NCI-H146 treated with DMSO at 0.1 percent for 48 hours (cell line): ENCODE data around the gene TMEM179.
A peak's percentile ranks its signal among the peaks of the same experiment; 100 is the strongest.

ENCODE experiments used
- DNase-seq: peaks from one replicate; lab custom pipeline; 2025; ENCODE audit not compliant: unreplicated experiment; lab: John Stamatoyannopoulos, UW

TMEM179 gene

DNA sequence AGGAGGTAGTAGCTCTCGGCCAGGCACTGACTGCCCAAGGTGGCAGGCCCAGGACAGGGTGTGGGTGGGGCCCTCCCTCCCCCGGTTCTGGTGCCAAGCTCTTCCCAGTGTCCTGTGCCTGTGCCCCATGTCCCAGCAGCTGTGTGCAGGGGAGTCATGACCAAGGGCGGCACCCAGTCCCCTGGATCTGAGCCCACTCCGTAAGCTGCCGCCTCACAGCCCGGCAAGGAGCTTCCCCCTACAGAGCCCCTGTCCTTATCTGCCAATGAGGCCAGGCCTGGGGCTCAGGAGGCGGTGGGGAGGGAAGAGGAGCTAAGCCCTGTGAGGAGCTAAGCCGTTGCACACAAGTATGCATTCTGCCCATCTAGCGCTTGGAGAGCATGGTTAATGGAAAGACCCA, 30.6 kb downstream of the TMEM179 start:
- DNase-seq = no peak

DNA sequence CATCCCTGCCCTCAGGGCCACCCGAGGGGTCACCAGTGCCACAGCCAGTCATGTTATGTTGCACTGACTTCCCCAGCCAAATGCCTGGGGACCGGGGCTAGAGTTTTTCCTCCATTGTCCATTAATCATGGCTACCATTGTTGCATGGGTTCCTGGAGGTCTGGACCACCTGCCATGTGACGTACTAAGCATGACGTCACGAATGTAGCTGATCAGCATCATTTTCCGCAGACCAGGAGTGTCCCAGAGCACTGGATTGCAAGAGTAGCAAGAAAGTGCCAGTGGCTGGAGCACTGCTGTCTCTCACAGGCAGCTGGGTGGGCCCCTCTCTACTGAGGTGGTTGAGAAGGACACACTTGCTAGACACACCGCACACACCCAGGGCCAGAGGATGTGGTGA, 31.9 kb downstream of the TMEM179 start:
- DNase-seq = no peak

DNA sequence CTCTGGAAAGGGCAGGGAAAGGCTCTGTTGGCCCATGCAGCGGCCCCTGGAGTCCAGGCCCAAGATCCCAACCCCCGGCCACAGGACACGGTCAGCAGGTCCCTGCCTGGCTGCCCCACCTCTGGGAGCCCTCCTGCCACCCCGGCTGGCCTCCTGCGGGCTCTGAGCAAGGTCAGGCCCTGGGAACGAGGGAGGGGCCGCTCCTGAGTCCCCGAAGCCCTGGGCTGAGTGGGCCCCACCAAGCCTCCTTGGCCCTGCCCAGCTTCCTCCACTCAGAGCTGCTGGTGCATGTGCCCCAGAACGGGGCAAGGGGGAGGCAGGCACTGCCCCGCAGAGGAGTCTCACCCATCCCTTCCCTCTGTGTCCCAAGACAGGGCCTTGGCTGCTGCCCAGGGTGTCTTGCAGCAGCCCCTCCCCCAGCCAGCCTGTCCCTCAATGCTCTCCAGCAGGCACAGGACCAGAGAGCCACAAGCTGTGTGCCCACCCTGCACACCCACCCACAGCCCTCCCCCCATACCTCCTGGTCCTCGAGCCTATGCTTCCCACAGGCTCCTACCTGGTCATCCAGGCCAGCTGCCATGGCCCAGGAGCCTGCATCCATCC, 32.4 kb downstream of the TMEM179 start:
- no peak for DNase-seq

- no peak for DNase-seq
Measured at GRCh38 chr14:104571246-104571645, 33.3 kb downstream of the TMEM179 start.

DNA sequence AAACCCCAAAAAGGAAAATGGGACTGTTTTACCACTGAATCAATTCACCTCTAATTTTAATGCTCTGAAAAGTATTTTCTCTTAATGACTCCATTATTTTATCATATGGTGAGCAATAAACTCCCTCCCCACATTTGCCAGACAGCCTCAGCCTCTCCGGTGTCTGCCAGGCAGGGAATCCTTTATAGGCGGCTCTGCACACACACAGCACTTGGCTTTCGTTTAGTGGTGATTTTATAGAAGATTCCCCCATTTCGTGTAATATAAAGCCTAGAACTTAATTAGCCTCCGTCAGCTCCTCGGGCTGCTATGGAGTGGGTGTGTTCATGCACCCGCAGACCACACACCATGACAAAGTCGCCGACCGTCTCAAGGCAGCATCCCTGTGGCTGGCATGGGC, 35.1 kb downstream of the TMEM179 start:
- no peak for DNase-seq

- no peak for DNase-seq
Measured at GRCh38 chr14:104568620-104569019, 36.0 kb downstream of the TMEM179 start.

DNA sequence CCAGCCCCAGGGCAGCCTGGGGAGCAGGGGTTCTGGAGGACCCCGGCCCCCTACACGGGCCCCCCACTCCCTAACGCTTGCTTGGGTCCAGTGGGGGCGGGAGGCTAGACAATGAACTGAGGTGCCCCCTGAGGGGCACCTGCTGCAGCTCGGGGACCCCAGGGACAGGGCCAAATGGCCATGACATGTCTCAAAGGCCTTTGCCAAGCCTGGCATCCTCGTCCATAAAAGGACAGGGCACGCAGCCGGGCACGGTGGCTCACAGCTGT, 36.7 kb downstream of the TMEM179 start:
- DNase-seq = no peak

- DNase-seq = no peak
Measured at GRCh38 chr14:104567141-104567956, 37.2 kb downstream of the TMEM179 start.

- DNase-seq = no peak
Measured at GRCh38 chr14:104564744-104565679, 39.6 kb downstream of the TMEM179 start.

DNA sequence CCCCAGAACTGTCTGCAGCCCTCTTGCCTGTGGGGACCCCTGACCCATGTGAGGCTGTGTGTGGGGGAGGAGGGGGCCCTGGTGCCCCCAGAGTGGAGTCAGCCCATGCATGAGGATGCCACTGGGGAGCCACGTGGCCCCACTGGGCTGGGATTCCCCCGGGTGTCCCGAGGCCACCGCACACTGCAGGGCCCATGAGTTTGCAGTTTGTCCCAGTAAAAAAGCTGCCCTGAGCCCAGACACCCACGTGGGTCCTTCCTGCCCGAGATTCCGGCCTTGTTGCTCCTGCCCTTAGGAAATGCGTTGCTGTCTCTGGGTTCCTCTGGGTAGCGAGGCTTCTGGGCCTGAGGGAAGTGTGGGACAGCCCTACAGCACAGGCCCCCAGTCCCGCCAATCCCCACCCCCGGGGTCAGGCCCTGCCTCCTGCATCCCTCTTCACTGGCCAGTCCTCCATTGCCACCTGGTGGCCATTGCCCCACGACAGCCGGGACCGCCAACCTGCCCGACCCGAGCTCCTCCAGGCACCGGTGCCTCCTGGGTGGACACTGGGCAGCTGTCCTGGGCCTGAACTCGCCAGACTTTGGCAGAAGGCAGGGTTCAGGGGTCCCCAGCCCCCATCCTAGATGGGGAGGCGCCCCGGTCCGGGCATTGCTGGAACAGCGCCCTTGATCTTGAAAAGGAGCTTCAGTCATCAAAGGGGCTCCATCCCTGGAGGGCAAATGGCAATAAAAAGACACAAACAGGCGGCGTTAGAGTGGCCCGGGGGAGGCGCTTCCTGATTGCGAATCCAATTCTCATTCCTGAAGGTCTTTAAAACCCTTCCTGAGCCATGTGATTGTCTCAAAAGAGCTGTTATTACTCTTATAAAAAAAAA, 40.6 kb downstream of the TMEM179 start:
- peak; percentile 8 for DNase-seq

DNA sequence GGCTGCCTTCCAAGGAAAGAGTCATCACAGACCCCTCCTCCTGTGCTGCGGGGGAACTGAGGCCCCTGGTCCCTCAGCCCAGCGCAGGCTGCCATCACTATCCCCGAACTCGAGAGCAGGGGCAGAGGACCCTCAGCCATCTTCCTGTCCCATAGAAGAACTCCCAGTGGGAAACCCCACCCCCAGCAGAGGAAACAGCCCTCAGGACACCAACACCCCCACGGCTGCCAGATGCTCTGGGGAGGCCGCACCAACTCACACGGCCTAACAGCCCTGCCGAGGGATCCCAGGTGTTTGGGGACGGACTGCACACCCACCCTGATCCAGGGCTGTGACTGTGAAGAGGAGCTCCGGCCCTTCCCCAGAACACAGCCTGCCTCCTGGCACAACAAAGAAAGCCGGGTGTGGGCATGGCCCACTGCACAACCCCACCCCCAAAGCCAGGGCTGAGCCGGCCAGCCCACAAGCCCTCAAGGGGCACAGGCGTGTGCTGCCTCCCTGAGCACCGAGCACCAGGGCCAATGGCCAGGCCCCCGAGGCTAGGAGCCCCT, 41.3 kb downstream of the TMEM179 start:
- DNase-seq = no peak

DNA sequence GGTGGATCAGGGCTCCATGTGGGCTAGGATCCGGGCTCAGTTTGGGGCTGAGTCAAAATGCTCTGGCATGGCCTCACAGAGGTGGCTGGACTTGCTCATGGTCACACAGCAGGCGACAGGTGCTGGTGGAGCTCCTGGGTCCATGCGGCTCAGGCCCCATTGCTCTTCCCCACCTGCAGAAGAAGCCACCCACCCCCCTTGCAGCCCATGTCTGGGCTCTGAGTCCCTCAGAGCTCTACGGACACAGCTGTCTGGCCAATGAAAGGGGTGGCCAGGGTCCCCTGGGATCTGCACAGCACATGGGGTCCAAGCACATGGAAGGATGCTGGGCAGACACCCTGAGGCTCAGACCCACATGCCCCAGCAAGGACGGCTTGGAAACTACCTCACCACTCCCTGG, 42.0 kb downstream of the TMEM179 start:
- no peak for DNase-seq

DNA sequence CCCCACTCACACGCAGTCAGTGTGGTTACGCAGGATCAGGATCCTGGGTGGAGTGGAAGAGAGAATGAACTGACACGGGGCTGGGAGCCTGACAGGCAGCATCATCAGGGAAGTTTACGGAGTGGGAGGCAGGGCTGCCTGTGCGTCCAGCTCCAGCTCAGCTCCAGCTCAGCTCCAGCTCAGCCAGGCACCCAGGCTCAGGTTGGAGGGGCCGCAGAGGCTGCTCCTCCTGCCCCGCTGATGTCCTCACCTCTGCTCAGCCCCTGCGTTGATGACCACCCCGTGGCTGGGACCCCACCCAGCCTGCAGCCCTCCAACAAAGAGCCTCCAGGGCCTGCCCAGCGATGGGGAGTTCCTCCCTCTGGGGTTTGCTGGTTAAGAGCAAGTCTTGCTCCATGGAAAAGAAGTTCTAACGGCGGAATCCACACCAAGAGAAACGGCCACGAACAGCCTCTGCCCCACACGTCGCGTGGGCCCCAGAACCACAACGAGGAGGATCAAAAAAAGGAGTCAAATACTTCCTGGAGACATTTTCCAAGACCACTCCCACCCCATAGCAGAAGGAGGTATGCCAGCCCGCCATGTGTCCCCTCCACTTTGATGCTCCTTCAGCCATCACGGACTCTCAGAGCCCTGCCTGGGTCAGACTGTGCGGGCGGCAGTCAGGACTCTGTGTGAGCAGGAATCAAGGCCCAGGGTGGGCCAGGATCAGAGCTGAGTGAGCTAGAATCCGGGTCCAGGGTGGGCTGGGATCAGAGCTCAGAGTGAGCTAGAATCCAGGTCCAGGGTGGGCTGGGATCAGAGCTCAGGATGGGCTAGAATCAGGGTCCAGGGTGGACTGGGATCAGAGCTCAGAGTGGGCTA, 42.7 kb downstream of the TMEM179 start:
- DNase-seq = no peak

DNA sequence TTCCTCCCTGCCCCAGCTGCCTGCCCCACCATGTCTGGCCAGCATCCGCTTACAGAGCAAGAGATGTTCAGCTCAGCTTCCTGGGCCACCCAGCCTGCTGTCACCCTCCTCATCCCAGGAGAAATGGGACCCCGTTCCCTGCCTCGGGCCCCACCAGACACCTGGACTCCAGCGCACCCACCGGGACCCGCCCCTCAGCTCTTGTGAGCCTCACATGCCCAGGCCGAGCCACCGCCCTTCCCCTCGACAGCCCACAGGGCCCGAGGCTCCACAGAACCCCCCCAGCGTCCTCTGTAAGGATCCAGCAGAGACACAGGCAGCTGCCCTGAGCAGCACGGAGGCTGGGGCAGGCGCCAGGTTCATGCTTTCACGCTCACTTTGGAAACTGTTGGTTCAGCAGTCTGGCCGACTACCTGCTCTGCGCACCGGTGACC, 43.4 kb downstream of the TMEM179 start:
- DNase-seq = no peak

DNA sequence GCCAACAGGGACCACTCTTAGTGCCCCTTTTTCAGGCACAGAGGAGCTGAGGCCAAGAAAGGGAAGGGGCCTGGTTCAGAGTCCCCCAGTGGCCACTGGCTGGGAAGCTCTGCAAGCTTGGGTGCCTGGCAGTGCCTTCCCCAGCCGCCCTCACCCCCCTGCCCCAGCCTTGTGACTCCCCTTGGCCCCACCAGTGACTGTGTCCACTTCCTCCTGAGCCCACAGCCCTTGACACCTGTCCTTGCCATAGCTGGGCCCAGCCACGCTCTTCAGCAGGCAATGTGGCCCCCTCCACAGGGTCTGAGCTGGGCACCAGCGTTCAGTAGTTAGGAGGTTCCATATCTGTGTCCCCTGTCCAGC, 44.0 kb downstream of the TMEM179 start:
- no peak for DNase-seq

DNA sequence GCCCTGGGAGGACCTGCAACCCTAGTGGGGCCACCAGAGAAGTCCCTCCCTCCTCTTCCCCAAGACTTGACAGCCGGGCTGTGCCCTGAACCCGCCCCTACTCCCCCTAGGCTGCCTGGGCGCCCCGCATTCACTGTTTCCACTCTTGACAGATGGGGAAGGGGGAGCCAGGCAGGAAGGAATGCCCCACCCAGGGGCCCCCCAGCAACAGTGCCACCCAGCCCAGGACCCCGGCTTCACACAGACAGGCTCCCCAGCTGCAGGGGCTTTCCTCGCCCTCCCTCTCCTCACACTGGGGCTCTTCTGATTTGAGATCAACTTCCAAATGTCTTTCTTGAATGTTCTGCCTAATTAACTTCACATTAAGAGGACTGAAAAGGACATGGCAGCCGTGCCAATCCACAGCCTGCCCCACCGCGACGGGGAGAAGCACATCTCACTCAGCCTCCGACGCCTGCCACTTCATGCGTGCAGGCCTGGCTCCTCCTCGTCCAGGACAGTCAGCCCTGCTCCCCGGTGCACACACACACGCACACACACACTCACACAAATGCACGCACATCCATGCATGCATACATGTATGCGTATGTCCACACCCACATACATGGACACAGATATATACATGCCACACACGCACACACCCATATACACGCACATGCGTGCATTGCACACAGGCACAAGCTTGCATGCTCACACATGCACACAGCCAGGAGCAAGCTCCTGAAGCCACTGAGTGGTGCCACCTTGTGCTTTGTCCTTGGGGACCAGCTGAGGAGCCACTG, 44.6 kb downstream of the TMEM179 start:
- no peak for DNase-seq

- DNase-seq = no peak
Measured at GRCh38 chr14:104559028-104559803, 45.4 kb downstream of the TMEM179 start.
